LNCAP (cell line): ENCODE measurements around the gene NOC4L.

ENCODE experiments used
- CTCF ChIP-seq: fragments of 450-650 bp; IDR thresholded peaks from 2 replicates; pipeline ENCODE4 v1.5.1; 2017; ENCODE audit warnings: mild to moderate bottlenecking

NOC4L gene

DNA sequence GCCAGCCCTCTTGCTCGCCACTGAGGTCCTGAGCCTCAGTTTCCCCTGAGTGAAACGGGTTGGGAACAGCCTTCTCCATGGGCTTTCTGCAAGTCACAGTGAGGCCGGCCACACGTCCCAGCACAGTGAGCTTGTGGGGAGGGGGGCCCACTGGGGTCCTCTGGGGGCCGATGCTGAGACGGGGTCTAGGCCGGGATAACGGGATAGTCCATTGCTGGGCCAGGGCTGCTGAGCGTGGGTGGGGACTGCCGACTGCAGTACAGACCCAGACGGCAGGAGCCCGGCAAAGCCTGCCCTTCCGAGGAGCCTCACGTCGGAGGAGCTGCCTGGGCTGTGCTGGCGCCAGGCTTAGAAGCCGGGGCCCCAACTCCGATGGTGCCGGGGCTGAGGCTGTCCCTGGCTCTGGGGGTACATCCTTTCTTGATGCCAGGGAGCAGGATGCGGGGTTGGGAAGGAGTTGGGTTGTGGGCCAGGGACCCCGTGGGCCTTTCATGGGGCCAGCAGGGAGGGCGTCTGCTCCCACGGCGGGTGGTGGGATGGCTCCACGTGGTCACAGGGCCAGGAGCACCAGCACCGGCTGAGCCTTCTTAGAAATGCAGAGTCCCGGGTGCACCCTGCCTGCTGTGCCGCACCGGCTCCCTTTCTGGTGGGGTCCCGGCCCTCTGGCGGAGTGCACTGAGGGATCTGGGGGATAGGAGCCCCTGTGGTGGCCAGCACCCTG, 24.2 kb downstream of the NOC4L start:
- no peak for TF ChIP-seq CTCF

- no peak for TF ChIP-seq CTCF
These were observed 25.1 kb downstream of the NOC4L start for GRCh38 chr12:132169376-132169775.

DNA sequence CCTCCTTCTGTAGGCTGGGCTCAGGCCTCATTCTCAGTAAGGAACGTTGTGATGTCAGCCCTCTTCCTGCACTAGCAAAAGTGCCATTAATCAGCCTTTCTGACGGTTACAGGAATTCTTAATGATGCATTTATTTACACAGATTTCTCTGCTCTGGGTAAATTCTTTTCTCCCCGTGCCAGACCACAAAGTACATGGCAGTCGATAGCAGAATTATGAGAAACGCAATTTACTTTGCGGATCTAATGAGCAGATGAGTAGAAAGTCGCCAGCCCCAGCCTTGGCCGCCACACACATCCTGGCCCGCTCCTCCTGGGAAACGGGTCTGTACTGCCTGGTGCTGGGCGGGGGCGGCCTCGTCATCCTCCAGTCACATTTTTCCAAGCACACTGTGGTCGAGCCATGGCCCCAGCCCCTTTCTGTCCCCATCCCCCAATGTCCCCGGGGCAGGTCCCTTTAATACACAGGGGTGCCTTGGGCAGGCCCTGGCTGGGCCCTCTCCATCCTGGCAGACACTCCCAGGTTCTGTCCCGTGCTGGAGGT, 25.9 kb downstream of the NOC4L start:
- no peak for TF ChIP-seq CTCF

GRCh38 chr12:132170637-132171292, 26.5 kb downstream of the NOC4L start:
- TF ChIP-seq CTCF: no peak

- TF ChIP-seq CTCF: no peak
These were observed 27.2 kb downstream of the NOC4L start for GRCh38 chr12:132171293-132171967.

DNA sequence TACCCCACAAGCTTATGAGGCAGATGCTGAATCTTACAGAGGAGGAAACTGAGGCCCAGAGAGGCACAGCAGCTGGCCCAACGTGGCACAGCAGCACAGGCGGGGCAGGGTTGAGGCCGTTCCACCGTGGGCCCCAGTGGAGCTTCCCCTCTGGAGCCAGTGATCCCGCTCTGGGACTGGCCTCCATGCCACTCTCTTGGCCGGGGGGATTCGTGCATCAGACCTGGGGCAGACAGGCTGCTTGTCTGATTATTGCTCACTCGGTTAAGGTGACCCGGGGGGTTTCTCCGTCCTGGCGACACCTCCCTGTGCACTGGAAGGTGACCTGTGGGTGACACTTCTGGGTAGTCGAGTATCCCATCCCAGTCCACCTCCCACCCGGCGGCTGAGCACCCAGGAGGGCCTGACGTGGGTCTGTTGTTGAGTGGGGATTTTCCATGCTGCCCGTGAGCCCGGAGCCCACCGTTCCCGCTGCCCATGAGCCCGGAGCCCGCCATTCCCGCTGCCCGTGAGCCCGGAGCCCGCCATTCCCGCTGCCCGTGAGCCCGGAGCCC, 27.8 kb downstream of the NOC4L start:
- TF ChIP-seq CTCF: no peak

- no peak for TF ChIP-seq CTCF
These were observed 28.4 kb downstream of the NOC4L start for GRCh38 chr12:132172619-132173018.
